ENCODE data around the gene GTF3C1. TPM values are rescaled to one million over a fixed set of nuclear protein-coding genes. Genes with fewer than 3 reads are reported as not detected.

Gene GTF3C1
- total and polyA plus RNA-seq, 12 donors = 51.0 to 225 (median 84.3) TPM

DNA sequence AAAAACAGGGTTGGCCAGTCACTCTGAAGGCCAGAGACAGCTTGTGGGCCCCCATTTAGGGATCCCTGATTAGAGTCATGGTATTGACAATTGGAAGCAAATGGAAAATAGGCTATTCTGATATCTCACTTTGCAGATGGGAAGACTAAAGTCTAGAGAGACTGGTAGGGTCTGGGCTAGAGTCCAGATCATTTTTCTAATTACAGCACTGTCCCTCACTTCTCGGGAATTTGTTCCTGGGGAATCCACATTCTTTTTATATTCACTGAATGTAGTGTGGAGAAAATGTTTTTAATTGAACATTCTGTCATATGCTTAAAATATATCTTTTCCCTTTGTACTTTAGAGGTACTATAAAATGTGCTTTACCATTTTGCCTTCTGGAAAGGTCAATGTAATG, 1.3 kb upstream of the GTF3C1 start:
- Histone ChIP-seq H3K9me3 (replicated peaks in 1 of 3) (no peaks in the 10 kb centered on the region), H3K27ac (no peak overlapping the region), H3K36me3 (replicated peaks in 1 of 2) (no peaks in the 10 kb centered on the region), H3K27me3 (no peaks in the 10 kb centered on the region), H3K4me1 (replicated peaks in 1 of 2) (peaks cover 24 to 39% of the 10 kb centered on the region in 2 donors), H3K4me3 (no peak overlapping the region)
- intact Hi-C loops (cut with DNase I) = no loop called here
- no peak for DNase-seq
- 7 to 22% (median 20%) methylated on average over 1 of the region's 1 CpG for WGBS, 4 donors
- no peak for TF ChIP-seq CTCF (IDR thresholded peaks at IDR 0.05)
- no peak for TF ChIP-seq POLR2A (IDR thresholded peaks at IDR 0.05)

DNA sequence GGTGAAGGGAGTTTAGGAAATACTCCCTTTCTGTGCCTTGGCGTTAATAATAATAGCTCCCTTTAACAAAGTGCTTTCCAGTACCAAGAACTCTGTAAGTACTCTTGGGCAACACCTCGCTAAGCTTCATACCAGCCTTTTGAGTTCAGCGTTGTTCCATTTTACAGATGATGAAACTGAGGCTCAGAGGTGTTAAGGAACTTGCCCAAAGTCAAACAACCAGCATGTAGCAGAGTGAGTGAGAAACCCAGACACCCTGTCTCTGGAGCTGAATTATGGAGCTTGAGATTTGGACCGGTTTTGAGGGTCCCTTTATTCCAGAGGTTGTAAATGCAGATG, 838 bp upstream of the GTF3C1 start:
- Histone ChIP-seq H3K9me3 (replicated peaks in 1 of 3) (no peaks in the 10 kb centered on the region), H3K27me3 (no peaks in the 10 kb centered on the region), H3K27ac (peak overlapping the region in 4 of 5 donors; percentile 2 to 72 (median 68)), H3K4me3 (peak overlapping the region in 3 of 4 donors; percentile 48 to 95 (median 57)), H3K36me3 (replicated peaks in 1 of 2) (no peaks in the 10 kb centered on the region), H3K4me1 (replicated peaks in 1 of 2) (peaks cover 24 to 44% of the 10 kb centered on the region in 2 donors)
- WGBS, 4 donors = 35 to 59% (median 49%) methylated on average over 4 of the region's 4 CpGs
- intact Hi-C loops (cut with DNase I) = no loop called here
- DNase-seq = no peak
- no peak for TF ChIP-seq POLR2A (IDR thresholded peaks at IDR 0.05)
- no peak for TF ChIP-seq CTCF (IDR thresholded peaks at IDR 0.05)

- no peak for DNase-seq
- intact Hi-C loops (cut with DNase I) = no loop called here
- Histone ChIP-seq H3K4me3 (peak overlapping the region in 2 of 4 donors; percentile 57 to 95), H3K27me3 (no peaks in the 10 kb centered on the region), H3K4me1 (replicated peaks in 1 of 2) (peaks cover 24 to 52% of the 10 kb centered on the region in 2 donors), H3K27ac (peak overlapping the region in 3 of 5 donors; percentile 63 to 85 (median 72)), H3K36me3 (replicated peaks in 1 of 2) (peaks cover 0 to 11% of the 10 kb centered on the region in 2 donors), H3K9me3 (replicated peaks in 1 of 3) (no peaks in the 10 kb centered on the region)
- TF ChIP-seq POLR2A (IDR thresholded peaks at IDR 0.05) = no peak
- no peak for TF ChIP-seq CTCF (IDR thresholded peaks at IDR 0.05)
- 0 to 1% (median 0%) methylated on average over 1 to 21 of the region's 21 CpGs; no CpG with 5 or more reads in 1 of the 4 donors for WGBS, 4 donors
Observed at GRCh38 chr16:27549464-27549745, 308 bp downstream of the GTF3C1 start.

- 79 to 83% (median 81%) methylated on average over 2 of the region's 2 CpGs for WGBS, 4 donors
- TF ChIP-seq CTCF (IDR thresholded peaks at IDR 0.05) (no peak), POLR2A (IDR thresholded peaks at IDR 0.05) (no peak)
- DNase-seq = no peak
- Histone ChIP-seq H3K36me3 (replicated peaks in 1 of 2) (peaks cover 0 to 27% of the 10 kb centered on the region in 2 donors), H3K27ac (no peak overlapping the region), H3K9me3 (replicated peaks in 1 of 3) (no peaks in the 10 kb centered on the region), H3K27me3 (no peaks in the 10 kb centered on the region), H3K4me1 (replicated peaks in 1 of 2) (peaks cover 24 to 52% of the 10 kb centered on the region in 2 donors), H3K4me3 (no peak overlapping the region)
- intact Hi-C loops (cut with DNase I) = no loop called here
Observed at GRCh38 chr16:27547851-27548250, 1.9 kb downstream of the GTF3C1 start.

Data from adrenal gland (tissue), 12 donors.